GM12872 (cell line): ENCODE data around the gene EPB41L1.

Experiments used
- CTCF ChIP-seq: IDR thresholded peaks from 3 replicates; pipeline ENCODE4 v1.5.1; 2011; ENCODE audit warnings: low read depth, mild to moderate bottlenecking, low read length, moderate library complexity; ENCODE audit not compliant: insufficient read depth

Gene EPB41L1

DNA sequence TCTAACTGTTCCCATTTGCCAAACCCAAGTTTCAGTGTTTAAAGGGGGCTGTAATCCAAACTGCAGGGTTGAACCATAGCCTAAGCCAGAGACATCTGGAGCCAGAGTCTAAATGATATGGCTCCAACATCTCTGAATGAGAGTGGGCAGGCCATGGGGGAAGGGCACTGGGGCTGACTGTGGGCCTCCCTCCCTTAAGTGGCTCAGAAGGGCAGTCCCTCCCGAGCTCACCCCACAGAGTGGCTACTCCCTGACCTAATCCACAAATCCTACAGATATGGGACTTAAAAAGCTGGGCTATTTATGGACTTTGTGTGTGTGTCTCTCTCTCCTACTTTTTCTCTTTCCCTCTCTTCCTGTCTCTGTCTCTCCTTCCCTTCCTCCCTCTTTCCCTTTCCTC is 45.9 kb downstream of the EPB41L1 start:
- TF ChIP-seq CTCF: no peak

DNA sequence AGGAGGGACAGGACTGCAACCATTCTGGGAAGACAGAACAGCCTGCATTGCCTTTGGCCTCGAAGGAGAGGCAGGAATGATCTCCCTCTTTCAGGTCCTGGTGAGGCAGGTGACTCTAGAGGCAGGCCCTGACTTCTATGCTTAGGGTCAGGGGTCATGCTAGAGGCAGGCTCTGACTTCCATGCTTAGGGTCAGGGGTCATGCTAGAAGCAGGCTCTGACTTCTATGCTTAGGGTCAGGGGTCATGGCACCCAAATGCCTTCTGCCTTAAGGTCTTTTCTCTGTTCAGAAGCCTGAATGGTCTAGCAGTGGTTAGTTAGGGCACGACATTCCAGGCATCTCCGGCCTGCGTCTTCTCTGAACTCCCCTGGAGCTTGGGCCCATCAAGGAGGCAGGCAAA is 46.7 kb downstream of the EPB41L1 start:
- TF ChIP-seq CTCF: no peak

- peak; percentile 100 for TF ChIP-seq CTCF
Observed at GRCh38 chr20:36202891-36203338, 48.4 kb downstream of the EPB41L1 start.

DNA sequence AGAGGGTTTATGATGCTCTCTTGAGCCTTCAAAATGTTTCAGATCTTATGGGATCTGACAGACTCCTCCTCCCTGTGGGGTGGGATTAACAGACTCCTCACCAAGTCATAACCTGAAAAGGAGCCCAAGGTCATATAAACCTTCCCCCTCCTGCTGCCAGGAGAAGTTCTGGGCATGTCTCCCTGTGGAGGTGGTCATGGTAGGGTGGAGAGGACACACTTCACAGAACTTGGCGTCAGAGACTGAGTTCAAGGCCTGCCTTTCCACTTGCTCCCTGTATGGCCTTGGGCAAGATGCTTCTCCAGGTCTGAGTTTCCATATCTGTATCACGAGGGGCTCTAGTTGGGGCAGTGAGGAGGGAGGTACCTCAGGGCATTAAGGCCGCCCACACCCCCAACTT is 49.3 kb downstream of the EPB41L1 start:
- TF ChIP-seq CTCF: no peak

DNA sequence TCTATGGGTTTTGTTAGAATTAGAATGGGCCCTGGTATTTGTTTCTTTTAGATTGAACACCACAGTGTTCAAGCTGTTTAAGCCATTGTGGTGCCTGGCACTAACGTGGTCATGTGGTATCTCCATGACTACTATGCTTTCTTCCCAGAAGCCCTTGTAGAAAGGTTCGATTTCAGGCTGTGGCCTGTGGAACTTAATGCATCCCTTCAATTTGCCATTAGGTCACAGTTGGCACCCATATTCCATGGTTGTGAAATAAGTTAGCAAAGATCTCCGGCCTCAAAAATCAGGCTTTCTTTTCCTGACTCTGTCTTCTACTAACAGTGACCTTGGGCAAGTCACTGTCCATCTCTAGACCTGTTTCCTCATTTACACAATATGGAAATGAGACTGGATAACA is 50.5 kb downstream of the EPB41L1 start:
- TF ChIP-seq CTCF: no peak

GRCh38 chr20:36206068-36206467 is 51.5 kb downstream of the EPB41L1 start:
- TF ChIP-seq CTCF: no peak

DNA sequence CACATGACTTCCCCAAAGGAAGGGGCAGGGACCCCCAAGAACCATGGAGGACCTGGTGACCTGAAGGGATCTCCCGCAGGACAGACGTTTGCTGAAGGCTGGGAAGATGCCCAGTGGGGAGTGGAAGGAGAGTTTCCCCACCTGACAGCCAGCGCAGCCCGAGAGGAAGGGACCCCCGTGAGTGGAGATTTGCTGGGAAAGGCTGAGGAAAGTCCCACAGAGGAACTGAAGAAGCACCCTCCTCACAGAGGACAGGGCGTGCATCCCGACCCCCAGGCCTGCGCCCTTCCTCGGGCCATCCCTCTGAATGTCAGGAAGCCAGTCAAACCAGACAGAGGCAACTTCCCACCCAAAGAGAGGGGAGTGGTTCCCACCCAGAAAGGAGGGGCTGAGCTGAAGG is 52.1 kb downstream of the EPB41L1 start:
- TF ChIP-seq CTCF: no peak

DNA sequence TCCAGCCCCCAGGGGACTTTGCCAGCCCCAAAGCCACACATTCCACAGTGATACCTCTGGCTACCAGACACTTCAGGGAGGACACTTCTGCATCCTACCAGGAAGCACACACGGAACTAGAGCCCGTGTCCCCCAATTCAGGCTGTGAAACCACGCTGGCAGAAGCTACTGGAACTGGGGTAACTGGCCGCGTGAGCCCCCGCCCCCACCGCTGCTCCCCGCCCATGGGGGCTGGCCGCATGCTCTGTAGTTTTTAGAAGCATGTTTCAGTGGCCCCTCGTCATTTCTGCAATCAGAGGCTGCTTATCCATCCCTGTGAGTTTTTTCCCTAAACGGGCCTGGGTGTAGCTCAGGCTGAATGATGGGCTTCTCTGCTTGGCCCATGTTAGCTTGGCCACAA is 53.1 kb downstream of the EPB41L1 start:
- no peak for TF ChIP-seq CTCF
